NCI-H2107 (cell line): ENCODE data around the gene MPP3.

Source experiments
- DNase-seq: peaks from one replicate; lab custom pipeline; 2025; lab: John Stamatoyannopoulos, UW

Gene MPP3

GRCh38 chr17:43832168-43832975 lies 574 bp downstream of the MPP3 start:
- DNase-seq = no peak

DNA sequence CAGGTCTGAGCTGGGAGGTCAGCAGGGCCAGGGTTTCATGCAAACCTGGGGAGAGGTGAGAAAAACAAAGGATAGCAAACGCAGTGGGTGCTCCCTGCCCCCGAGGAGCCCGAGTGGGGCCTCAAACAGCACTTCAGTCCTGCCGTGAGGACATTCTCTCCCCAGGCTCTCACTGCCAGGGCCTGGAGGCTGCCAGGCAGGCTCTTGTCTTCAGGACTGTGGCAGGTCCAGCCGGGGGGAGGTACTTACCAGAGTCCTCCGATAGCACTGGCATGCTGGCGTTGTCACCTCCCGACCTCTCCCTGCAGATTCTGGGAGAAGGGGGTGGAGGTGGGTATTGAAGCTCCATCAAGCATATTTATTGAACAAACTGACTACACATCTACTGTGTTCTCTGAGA lies 1.3 kb downstream of the MPP3 start:
- no peak for DNase-seq

DNA sequence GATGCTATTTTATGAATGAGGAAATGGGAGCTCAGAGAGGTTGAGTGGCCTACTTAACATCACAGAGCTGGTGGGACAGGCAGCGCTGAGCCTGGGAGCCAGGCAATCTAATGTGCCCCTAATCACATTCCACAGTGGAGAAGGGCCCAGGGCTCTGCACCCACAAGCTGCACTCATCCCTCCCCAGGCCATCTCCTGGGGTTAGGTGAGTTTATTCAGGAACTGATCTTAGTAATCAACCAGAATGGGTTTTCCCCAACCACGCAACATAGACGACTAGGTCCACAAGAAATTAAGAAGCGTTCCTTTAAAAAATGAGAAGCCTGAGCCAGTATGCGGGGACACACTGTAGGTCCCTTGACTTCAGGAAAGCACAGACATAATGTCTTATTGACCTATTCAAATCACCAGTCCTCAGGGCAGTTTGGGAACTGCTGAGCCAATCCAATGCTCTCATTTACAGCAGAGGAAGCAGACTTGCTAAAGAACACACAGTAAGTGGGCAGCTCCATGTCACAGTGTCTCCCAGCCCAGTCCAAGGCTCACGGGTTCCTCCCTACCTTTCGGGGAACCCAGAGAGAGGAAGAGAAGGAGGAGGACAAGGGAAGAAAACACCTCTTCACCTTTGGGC lies 2.3 kb downstream of the MPP3 start:
- DNase-seq = no peak

DNA sequence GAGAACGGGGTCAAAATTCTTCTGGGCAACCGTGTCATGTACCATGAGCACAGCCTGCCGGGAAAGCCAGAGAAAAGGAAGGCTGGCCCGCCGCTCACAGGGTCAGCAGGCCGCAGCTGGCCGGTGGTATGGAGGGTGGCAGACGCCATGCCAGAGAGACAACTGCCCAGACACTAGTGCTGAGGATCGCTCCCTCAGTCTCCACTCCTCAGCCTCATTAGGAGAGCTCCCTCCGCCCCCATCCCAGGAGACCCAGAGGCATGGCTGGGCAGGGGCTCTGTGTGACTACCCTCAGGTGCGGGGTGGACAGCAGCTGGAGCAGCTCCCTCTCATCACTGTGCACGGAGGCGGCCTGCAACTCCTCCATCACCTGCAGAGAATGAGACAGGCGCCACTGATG lies 3.2 kb downstream of the MPP3 start:
- no peak for DNase-seq

DNA sequence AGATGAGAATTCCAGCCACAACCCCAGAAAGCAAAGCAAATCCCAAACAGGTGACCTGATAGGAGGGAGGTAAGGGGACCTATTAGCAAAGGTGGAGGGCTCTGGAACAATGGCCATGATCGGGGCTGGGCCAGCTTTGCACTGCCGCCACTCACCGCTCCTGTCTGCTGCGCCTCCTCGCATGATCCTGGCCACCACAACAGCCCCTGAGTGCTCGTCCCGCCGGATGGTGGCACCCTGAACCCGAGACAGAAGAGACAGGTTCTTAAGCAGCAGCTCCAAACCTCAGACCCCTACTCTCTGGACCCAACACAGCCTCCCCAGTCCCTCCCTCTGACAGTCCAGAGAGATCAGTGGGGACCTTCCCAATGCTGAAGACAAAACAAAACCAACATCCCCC lies 5.3 kb downstream of the MPP3 start:
- no peak for DNase-seq

GRCh38 chr17:43826206-43826605 lies 6.7 kb downstream of the MPP3 start:
- DNase-seq = no peak

DNA sequence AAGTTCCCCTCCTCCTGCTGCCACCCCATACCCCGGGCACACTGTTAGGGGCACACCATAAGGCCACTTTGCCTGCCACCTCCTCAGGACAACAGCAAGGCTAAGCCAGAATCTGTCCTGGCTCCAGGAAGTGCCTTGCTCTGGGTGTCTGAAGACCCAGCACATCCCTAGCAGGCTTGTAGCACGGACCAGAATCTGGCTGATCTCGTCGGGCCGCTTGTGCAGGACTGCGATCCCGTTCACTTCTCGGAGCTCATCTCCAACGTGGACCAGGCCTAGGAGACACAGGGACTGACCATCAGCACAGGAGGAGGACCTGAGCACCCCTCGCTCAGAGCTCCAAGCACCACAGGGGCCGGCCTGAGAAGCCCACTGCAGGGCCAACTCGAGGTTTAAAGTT lies 7.4 kb downstream of the MPP3 start:
- DNase-seq = no peak

GRCh38 chr17:43823350-43824084 lies 9.4 kb downstream of the MPP3 start:
- no peak for DNase-seq

- no peak for DNase-seq
Observed at GRCh38 chr17:43822570-43823190, 10.3 kb downstream of the MPP3 start.

- DNase-seq = no peak
Observed at GRCh38 chr17:43820759-43821158, 12.2 kb downstream of the MPP3 start.

- no peak for DNase-seq
Observed at GRCh38 chr17:43818966-43819365, 14.0 kb downstream of the MPP3 start.

- no peak for DNase-seq
Observed at GRCh38 chr17:43817826-43818225, 15.1 kb downstream of the MPP3 start.

GRCh38 chr17:43816336-43817320 lies 16.3 kb downstream of the MPP3 start:
- no peak for DNase-seq

DNA sequence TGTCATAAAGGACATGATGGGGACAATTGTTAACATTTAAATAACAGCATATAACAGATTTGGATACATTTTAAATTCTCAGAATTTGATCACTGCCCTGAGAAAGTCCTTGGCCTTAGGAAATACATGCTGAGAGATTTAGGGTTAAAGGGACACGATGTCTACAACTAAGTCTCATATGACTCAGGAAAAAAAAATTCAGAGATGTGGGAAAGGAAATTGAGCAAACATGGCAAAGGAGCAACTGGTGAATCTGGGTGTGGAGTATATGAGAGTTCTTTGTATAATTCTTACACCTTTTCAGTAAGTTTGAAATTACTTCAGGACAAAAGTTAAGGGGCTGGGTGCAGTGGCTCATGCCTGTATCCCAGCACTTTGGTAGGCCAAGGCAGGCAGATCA lies 18.2 kb downstream of the MPP3 start:
- no peak for DNase-seq

DNA sequence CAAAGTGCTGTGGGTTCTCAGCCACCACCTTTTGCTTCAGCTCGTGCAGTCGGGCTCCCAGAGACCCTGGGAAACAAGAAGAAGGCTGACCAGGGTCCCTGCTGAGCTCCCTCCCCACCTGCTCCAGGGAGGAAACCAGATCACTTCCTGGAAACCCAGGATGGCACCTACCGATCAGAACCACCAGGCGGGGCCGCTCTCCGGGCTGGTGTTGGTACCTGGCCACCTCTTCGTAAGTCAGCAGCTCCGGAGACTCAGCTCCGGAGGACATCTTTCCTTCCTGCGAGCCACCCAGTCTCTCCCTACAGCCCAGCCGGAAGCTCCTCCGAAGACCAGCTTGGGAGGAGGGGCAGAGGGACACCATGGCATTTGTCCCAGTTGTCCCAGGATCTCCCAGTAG lies 18.9 kb downstream of the MPP3 start:
- DNase-seq = no peak

DNA sequence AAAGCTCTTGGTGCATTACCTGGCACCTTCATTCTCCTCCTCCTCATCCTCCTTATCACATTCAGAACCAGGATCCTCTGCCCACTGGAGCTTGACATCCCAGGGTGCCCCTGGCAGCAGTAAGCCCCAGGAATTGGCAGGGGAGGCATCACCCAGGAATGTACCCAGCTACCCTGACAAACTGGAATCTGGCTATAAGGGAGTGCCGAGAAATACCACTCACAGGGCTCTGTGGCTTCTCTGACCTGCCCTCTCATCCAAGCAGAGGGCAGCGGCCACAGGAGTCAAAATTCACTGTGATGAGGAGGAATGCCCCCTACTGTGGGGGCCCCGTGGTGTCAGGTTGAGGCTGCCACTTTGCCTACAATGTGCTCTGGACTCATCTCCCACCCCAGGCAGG lies 19.6 kb downstream of the MPP3 start:
- no peak for DNase-seq

GRCh38 chr17:43812396-43813265 lies 20.3 kb downstream of the MPP3 start:
- DNase-seq = no peak

DNA sequence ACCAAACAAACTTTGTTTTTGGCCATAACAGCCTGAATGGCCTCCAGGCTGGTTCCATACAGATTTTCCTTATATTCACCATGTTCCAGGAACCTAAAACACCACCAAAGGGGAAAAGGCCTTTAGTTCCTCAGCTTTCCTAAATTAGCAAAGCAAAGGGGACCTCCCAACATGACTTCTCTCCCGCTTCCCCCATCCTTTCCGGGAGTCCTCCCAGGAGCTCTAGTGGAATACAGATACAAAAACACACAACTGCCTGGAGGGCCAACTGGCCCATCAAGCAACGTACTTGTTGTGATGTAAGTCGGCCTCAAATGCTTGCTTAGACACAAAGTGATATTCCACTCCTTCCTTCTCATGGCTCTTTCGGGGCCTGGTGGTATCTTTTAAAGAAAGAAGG lies 22.1 kb downstream of the MPP3 start:
- no peak for DNase-seq

DNA sequence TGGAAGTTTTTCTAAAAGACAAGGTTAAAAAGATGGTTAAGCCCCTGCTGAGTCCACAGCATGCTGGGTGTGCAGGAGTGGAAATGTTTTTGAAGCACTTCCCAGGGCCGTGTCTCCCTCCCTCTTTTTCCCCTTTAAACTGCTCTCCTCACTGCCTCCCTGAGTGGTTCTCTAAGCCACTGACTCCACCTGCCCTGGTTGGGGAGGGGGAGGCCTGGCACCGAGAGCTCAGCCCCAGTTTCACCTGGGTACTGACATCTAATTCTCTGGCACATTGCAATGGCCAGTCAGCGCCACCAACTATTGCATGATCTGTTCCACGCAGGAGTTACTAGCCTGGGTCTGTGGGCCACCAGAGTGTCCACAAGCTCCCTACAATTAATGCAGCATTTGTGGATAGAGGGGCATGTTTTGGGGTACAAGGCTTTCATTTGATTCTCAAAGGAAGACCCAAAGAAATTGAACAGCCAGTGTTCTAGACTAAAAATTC lies 22.7 kb downstream of the MPP3 start:
- no peak for DNase-seq

DNA sequence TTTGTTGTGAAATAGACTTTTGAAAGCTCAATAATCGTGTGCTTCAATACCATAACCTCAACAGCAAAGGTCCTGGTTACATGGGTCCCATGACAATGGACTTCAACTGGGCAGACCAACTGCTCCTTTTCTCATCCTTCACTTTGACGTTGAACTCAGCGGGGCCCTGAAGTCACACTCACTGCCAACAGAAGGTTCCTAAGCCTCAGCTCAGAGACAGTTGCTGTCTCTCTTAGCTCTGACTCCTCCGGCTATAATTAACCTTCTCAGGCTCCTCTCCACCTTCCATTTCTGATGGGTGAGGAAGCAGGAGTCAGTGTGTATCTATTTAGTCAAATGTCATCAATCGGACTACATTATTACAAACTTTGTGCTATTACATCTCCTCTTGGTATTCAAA lies 23.8 kb downstream of the MPP3 start:
- DNase-seq = no peak
